Thoracic aorta (tissue), 2 donors: Measurements from ENCODE around the gene NCOA5. TPM values are rescaled to one million over a fixed set of nuclear protein-coding genes. Genes with fewer than 3 reads are reported as not detected.

ENCODE experiments used
- ATAC-seq: fragments of 150-250 bp; one replicate; pipeline ENCODE4 v1.8.0; 2017; ENCODE audit warnings: low read depth; ENCODE audit not compliant: insufficient number of reproducible peaks, low FRiP score
- DNase-seq: peaks from one replicate; pipeline ENCODE4 v3.0.0-alpha.2; 2020; ENCODE audit warnings: low spot score
- H3K27ac ChIP-seq, 2 donors: fragments of 200-600 bp; sonication (generic); 1 replicate in 1 of 2; 2 replicates in 1 of 2; pipeline ENCODE4 v1.5.1; 2016; ENCODE audit warnings: mild to moderate bottlenecking in 2 of 2, moderate library complexity in 2 of 2
- H3K27me3 ChIP-seq: fragments of 200-600 bp; sonication (generic); replicated peaks from 2 replicates; pipeline ENCODE4 v1.6.0; 2016; ENCODE audit warnings: mild to moderate bottlenecking; ENCODE audit not compliant: insufficient read depth
- H3K36me3 ChIP-seq: fragments of 200-600 bp; sonication (generic); one replicate; pipeline ENCODE4 v1.5.1; 2016
- H3K4me1 ChIP-seq, 2 donors: fragments of 200-600 bp; sonication (generic); 1 replicate in 1 of 2; 2 replicates in 1 of 2; pipeline versions ENCODE4 v1.5.1 to v1.6.0; 2016; ENCODE audit warnings: low read depth in 2 of 2, mild to moderate bottlenecking in 1 of 2; ENCODE audit not compliant: control insufficient read depth in 1 of 2
- H3K4me3 ChIP-seq: fragments of 200-600 bp; sonication (generic); 2 replicates; pipeline ENCODE4 v1.5.1; 2016; ENCODE audit warnings: mild to moderate bottlenecking
- H3K9me3 ChIP-seq: fragments of 200-600 bp; sonication (generic); 2 replicates; pipeline ENCODE4 v1.5.1; 2016
- CTCF ChIP-seq: fragments of 200-600 bp; sonication (generic); IDR thresholded peaks from one replicate; pipeline ENCODE4 v1.5.1; 2019; ENCODE audit warnings: antibody characterized with exemption
- total RNA-seq, 2 donors: library from RNA; depleted of rRNA; stranded (reverse); fragments of >200 nt; gene quantifications; one replicate each; pipeline versions ENCODE4 v1.1.0 to v1.2.3, GENCODE V29; 2016

The NCOA5 gene
- total RNA-seq, 2 donors from 2014 or later, result 23.7 to 28.6 TPM

GRCh38 chr20:46050444-46050843 is 39.3 kb downstream of the NCOA5 start:
- Histone ChIP-seq H3K27ac (no peak overlapping the region), H3K9me3 (no peaks in the 10 kb centered on the region), H3K4me3 (no peak overlapping the region), H3K27me3 (no peaks in the 10 kb centered on the region), H3K36me3 (no peaks in the 10 kb centered on the region), H3K4me1 (no peaks in the 10 kb centered on the region)
- ATAC-seq, result no peak
- no peak for TF ChIP-seq CTCF
- no peak for DNase-seq

GRCh38 chr20:46049815-46050214 is 39.9 kb downstream of the NCOA5 start:
- Histone ChIP-seq H3K4me1 (no peaks in the 10 kb centered on the region), H3K4me3 (no peak overlapping the region), H3K9me3 (no peaks in the 10 kb centered on the region), H3K27ac (no peak overlapping the region), H3K27me3 (no peaks in the 10 kb centered on the region), H3K36me3 (no peaks in the 10 kb centered on the region)
- DNase-seq (no peak), ATAC-seq (no peak)
- no peak for TF ChIP-seq CTCF

GRCh38 chr20:46049190-46049589 is 40.6 kb downstream of the NCOA5 start:
- Histone ChIP-seq H3K4me3 (no peak overlapping the region), H3K9me3 (no peaks in the 10 kb centered on the region), H3K27ac (no peak overlapping the region), H3K36me3 (no peaks in the 10 kb centered on the region), H3K27me3 (no peaks in the 10 kb centered on the region), H3K4me1 (no peaks in the 10 kb centered on the region)
- no peak for TF ChIP-seq CTCF
- DNase-seq (no peak), ATAC-seq (no peak)

- Histone ChIP-seq H3K4me3 (no peak overlapping the region), H3K27ac (no peak overlapping the region), H3K4me1 (no peaks in the 10 kb centered on the region), H3K36me3 (no peaks in the 10 kb centered on the region), H3K9me3 (no peaks in the 10 kb centered on the region), H3K27me3 (no peaks in the 10 kb centered on the region)
- no peak for TF ChIP-seq CTCF
- DNase-seq (no peak), ATAC-seq (no peak)
Observed at GRCh38 chr20:46047821-46048220, 41.9 kb downstream of the NCOA5 start.

GRCh38 chr20:46046588-46047310 is 43.0 kb downstream of the NCOA5 start:
- Histone ChIP-seq H3K9me3 (no peaks in the 10 kb centered on the region), H3K4me1 (no peaks in the 10 kb centered on the region), H3K27me3 (no peaks in the 10 kb centered on the region), H3K27ac (no peak overlapping the region), H3K36me3 (no peaks in the 10 kb centered on the region), H3K4me3 (no peak overlapping the region)
- no peak for ATAC-seq
- no peak for DNase-seq
- TF ChIP-seq CTCF, result no peak
